CD8-positive, alpha-beta memory T cell (primary cell): ENCODE data around the gene KDM4D. TPM values are rescaled to one million over a fixed set of nuclear protein-coding genes. Genes with fewer than 3 reads are reported as not detected.

Experiments
- CTCF ChIA-PET: fragments of 350-600 bp; sonication (Branson Sonifier 250); formaldehyde crosslinking; loops from one replicate; lab custom pipeline; 2021; ENCODE audit warnings: antibody characterized with exemption; lab: Charles Lee
- POLR2A ChIA-PET: fragments of 350-600 bp; sonication (Branson Sonifier 250); formaldehyde crosslinking; loops from one replicate; lab custom pipeline; 2021; ENCODE audit warnings: antibody characterized with exemption; lab: Charles Lee
- DNase-seq, 5 donors: peaks; one replicate each; pipeline versions ENCODE4 v3.0.0 to v3.0.0-alpha.2; 2020 to 2022; ENCODE audit warnings: mixed read lengths in 1 of 5
- H3K27ac ChIP-seq: one replicate; pipeline ENCODE4 v1.7.0; 2013; ENCODE audit warnings: low read depth, mild to moderate bottlenecking, low read length, moderate library complexity
- H3K27me3 ChIP-seq: 2 replicates; pipeline ENCODE4 v1.7.0; 2013; ENCODE audit warnings: low read length, mild to moderate bottlenecking; ENCODE audit not compliant: insufficient read depth, poor library complexity, severe bottlenecking
- H3K36me3 ChIP-seq: 2 replicates; pipeline ENCODE4 v1.7.0; 2013; ENCODE audit warnings: mild to moderate bottlenecking, low read length, moderate library complexity; ENCODE audit not compliant: insufficient read depth
- H3K4me1 ChIP-seq: 2 replicates; pipeline ENCODE4 v1.7.0; 2013; ENCODE audit warnings: mild to moderate bottlenecking, low read length, moderate library complexity; ENCODE audit not compliant: insufficient read depth
- H3K4me3 ChIP-seq: 2 replicates; pipeline ENCODE4 v1.7.0; 2013; ENCODE audit warnings: mild to moderate bottlenecking, low read length
- H3K9me3 ChIP-seq: 2 replicates; pipeline ENCODE4 v1.7.0; 2013; ENCODE audit warnings: mild to moderate bottlenecking, low read length
- H3K27ac Mint-ChIP-seq, 8 donors: one replicate each; pipeline ENCODE4 v1.8.0; 2020 to 2021; ENCODE audit warnings: mixed read lengths in 8 of 8, mild to moderate bottlenecking in 6 of 8, inconsistent platforms in 3 of 8, moderate library complexity in 3 of 8
- H3K27me3 Mint-ChIP-seq, 2 donors: one replicate each; pipeline ENCODE4 v1.8.0; 2020 to 2021; ENCODE audit warnings: mixed read lengths in 2 of 2, mild to moderate bottlenecking in 1 of 2, moderate library complexity in 1 of 2
- H3K36me3 Mint-ChIP-seq, 3 donors: one replicate each; pipeline ENCODE4 v1.8.0; 2020 to 2021; ENCODE audit warnings: mixed read lengths in 3 of 3, inconsistent platforms in 1 of 3, mild to moderate bottlenecking in 1 of 3
- H3K4me1 Mint-ChIP-seq, 3 donors: one replicate each; pipeline ENCODE4 v1.8.0; 2020 to 2021; ENCODE audit warnings: mixed read lengths in 3 of 3, inconsistent platforms in 1 of 3, mild to moderate bottlenecking in 1 of 3
- H3K4me3 Mint-ChIP-seq, 7 donors: one replicate each; pipeline ENCODE4 v1.8.0; 2020 to 2021; ENCODE audit warnings: mixed read lengths in 7 of 7, mild to moderate bottlenecking in 6 of 7, moderate library complexity in 4 of 7, inconsistent platforms in 2 of 7
- H3K9me3 Mint-ChIP-seq, 5 donors: one replicate each; pipeline ENCODE4 v1.8.0; 2020 to 2022; ENCODE audit warnings: mixed read lengths in 5 of 5, mild to moderate bottlenecking in 3 of 5, moderate library complexity in 2 of 5, inconsistent platforms in 1 of 5
- polyA plus RNA-seq: library from polyadenylated mRNA; unstranded; fragments of 300-500 nt; fragmentation: Illumina TruSeq; gene quantifications from one replicate; pipeline ENCODE4 v1.2.3, GENCODE V29; 2021
- total RNA-seq, 2 experiments: library from RNA; stranded (reverse); gene quantifications; one replicate each; pipeline ENCODE4 v1.2.3, GENCODE V29; 2021

KDM4D gene
- total and polyA plus RNA-seq, 3 experiments from 2014 or later, result 0.28 to 1.8 (median 1.6) TPM

DNA sequence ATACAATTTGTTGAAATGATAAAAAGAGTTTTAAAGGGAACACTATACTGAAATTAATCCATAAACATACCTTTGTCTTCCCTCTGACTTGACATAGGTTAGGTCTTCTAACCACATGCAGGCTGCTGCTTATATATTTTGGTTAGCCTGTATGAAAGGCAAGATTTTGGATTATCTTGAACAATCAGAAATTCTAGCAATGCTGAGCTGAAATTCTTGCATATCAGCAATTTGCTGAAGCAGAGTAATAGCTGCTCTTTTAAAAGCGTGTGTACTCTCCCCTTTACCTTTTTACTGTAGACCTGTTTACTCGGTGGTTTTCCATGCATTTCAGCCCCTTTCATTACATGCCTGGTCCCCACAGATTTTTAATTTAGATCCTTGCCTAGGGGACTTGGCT lies 34.2 kb upstream of the KDM4D start:
- H3K9me3 Mint-ChIP-seq, result peaks cover 0 to 4% (median 0%) of the 10 kb centered on the region in 5 donors
- no peaks in the 10 kb centered on the region for H3K9me3 ChIP-seq
- H3K27me3 Mint-ChIP-seq, result peaks cover 13 to 18% of the 10 kb centered on the region in 2 donors
- peaks cover 0 to 2% (median 0%) of the 10 kb centered on the region in 3 donors for H3K36me3 Mint-ChIP-seq
- H3K36me3 ChIP-seq, result no peaks in the 10 kb centered on the region
- POLR2A ChIA-PET, result no interaction called here
- H3K4me3 ChIP-seq, result no peak overlapping the region
- no peak for DNase-seq
- no peak overlapping the region for H3K4me3 Mint-ChIP-seq
- peaks cover 15% of the 10 kb centered on the region for H3K4me1 ChIP-seq
- H3K27me3 ChIP-seq, result no peaks in the 10 kb centered on the region
- H3K27ac ChIP-seq, result no peak overlapping the region
- H3K4me1 Mint-ChIP-seq, result peaks cover 9 to 14% (median 14%) of the 10 kb centered on the region in 3 donors
- no peak overlapping the region for H3K27ac Mint-ChIP-seq
- CTCF ChIA-PET, result no interaction called here

- Mint-ChIP-seq H3K36me3 (no peaks in the 10 kb centered on the region), H3K27me3 (peaks cover 16 to 18% of the 10 kb centered on the region in 2 donors), H3K9me3 (peaks cover 0 to 4% (median 0%) of the 10 kb centered on the region in 5 donors), H3K4me1 (no peaks in the 10 kb centered on the region), H3K27ac (peak overlapping the region in 1 of 8 donors; percentile 6), H3K4me3 (no peak overlapping the region)
- Histone ChIP-seq H3K36me3 (no peaks in the 10 kb centered on the region), H3K9me3 (no peaks in the 10 kb centered on the region), H3K27me3 (no peaks in the 10 kb centered on the region), H3K4me1 (no peaks in the 10 kb centered on the region), H3K27ac (no peak overlapping the region), H3K4me3 (no peak overlapping the region)
- ChIA-PET POLR2A (no interaction called here), CTCF (no interaction called here)
- no peak for DNase-seq
Observed at GRCh38 chr11:94941131-94941530, 32.4 kb upstream of the KDM4D start.

DNA sequence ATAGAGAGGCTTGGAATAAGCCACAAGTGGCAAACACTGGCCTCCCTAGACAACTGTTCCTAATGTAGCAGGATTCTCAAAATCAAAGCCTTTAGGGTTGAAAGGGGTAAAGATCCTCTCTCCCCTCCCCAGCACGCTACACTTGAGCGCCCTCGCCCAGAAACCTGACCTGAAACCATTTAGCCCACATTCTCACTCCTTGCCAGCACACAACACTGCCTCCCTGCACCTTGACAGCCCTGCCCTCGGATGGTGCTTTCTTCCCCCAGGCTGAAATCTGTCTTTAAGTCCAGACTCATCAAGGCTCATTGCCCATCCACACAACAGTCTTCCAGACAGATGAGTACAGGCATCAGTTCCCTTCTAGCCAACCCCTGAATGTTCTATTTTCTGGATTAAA lies 26.7 kb upstream of the KDM4D start:
- POLR2A ChIA-PET, result no interaction called here
- no peak for DNase-seq
- CTCF ChIA-PET, result no interaction called here

GRCh38 chr11:94948070-94948617 lies 25.4 kb upstream of the KDM4D start:
- H3K27me3 ChIP-seq, result no peaks in the 10 kb centered on the region
- Mint-ChIP-seq H3K4me3 (no peak overlapping the region), H3K27ac (no peak overlapping the region), H3K9me3 (peaks cover 0 to 7% (median 4%) of the 10 kb centered on the region in 5 donors), H3K36me3 (peaks cover 0 to 11% (median 1%) of the 10 kb centered on the region in 3 donors), H3K4me1 (no peaks in the 10 kb centered on the region), H3K27me3 (peaks cover 11% of the 10 kb centered on the region in 2 donors)
- ChIA-PET CTCF (no interaction called here), POLR2A (no interaction called here)
- no peaks in the 10 kb centered on the region for H3K9me3 ChIP-seq
- no peaks in the 10 kb centered on the region for H3K4me1 ChIP-seq
- H3K27ac ChIP-seq, result no peak overlapping the region
- no peaks in the 10 kb centered on the region for H3K36me3 ChIP-seq
- no peak overlapping the region for H3K4me3 ChIP-seq
- no peak for DNase-seq

More for the DNA sequence above, 26.7 kb upstream of the KDM4D start:
- Mint-ChIP-seq H3K4me1 (no peaks in the 10 kb centered on the region), H3K4me3 (no peak overlapping the region), H3K27me3 (peaks cover 11 to 15% of the 10 kb centered on the region in 2 donors), H3K27ac (no peak overlapping the region), H3K36me3 (peaks cover 0 to 11% (median 1%) of the 10 kb centered on the region in 3 donors), H3K9me3 (peaks cover 0 to 7% (median 4%) of the 10 kb centered on the region in 5 donors)
- no peaks in the 10 kb centered on the region for H3K36me3 ChIP-seq
- H3K9me3 ChIP-seq, result no peaks in the 10 kb centered on the region
- H3K4me1 ChIP-seq, result no peaks in the 10 kb centered on the region
- H3K27me3 ChIP-seq, result no peaks in the 10 kb centered on the region
- H3K4me3 ChIP-seq, result no peak overlapping the region
- H3K27ac ChIP-seq, result no peak overlapping the region

GRCh38 chr11:94954753-94955152 lies 18.8 kb upstream of the KDM4D start:
- H3K9me3 ChIP-seq, result no peaks in the 10 kb centered on the region
- H3K4me3 Mint-ChIP-seq, result no peak overlapping the region
- ChIA-PET CTCF (no interaction called here), POLR2A (no interaction called here)
- H3K4me1 ChIP-seq, result peaks cover 5% of the 10 kb centered on the region
- H3K36me3 ChIP-seq, result peaks cover 3% of the 10 kb centered on the region
- no peak for DNase-seq
- H3K9me3 Mint-ChIP-seq, result peaks cover 0 to 6% (median 0%) of the 10 kb centered on the region in 5 donors
- no peaks in the 10 kb centered on the region for H3K4me1 Mint-ChIP-seq
- no peak overlapping the region for H3K27ac ChIP-seq
- H3K27ac Mint-ChIP-seq, result no peak overlapping the region
- H3K27me3 ChIP-seq, result no peaks in the 10 kb centered on the region
- H3K27me3 Mint-ChIP-seq, result peaks cover 2 to 3% of the 10 kb centered on the region in 2 donors
- H3K36me3 Mint-ChIP-seq, result peaks cover 2 to 15% (median 5%) of the 10 kb centered on the region in 3 donors
- H3K4me3 ChIP-seq, result no peak overlapping the region

DNA sequence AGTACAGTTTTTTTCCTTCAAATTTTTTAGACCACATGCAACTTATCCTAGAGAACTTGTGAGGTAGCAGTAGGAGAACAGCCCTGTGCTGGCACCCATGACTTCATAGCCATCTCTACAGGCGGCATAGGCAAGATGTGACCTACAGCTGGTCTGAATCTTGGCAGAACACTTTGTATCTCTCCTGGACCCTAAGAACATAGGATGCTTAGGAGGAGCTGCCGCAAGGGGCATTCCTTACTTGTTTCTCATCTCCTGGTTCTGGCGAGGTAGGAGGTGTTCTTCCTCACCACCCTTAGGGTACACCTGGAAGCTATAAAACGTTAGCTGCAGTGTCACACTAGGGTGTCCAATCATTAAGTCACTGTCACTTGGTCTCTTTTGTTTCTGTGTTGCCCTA lies 16.5 kb upstream of the KDM4D start:
- DNase-seq, result no peak
- no peak overlapping the region for H3K27ac ChIP-seq
- H3K36me3 ChIP-seq, result peaks cover 8% of the 10 kb centered on the region
- Mint-ChIP-seq H3K27me3 (no peaks in the 10 kb centered on the region), H3K36me3 (peaks cover 0 to 33% (median 4%) of the 10 kb centered on the region in 3 donors), H3K27ac (peak overlapping the region in 2 of 8 donors; percentile 23 to 61), H3K4me1 (no peaks in the 10 kb centered on the region), H3K4me3 (no peak overlapping the region), H3K9me3 (no peaks in the 10 kb centered on the region)
- H3K4me1 ChIP-seq, result peaks cover 5% of the 10 kb centered on the region
- CTCF ChIA-PET, result no interaction called here
- POLR2A ChIA-PET, result no interaction called here
- no peaks in the 10 kb centered on the region for H3K27me3 ChIP-seq
- no peaks in the 10 kb centered on the region for H3K9me3 ChIP-seq
- no peak overlapping the region for H3K4me3 ChIP-seq

GRCh38 chr11:94958121-94958696 lies 15.3 kb upstream of the KDM4D start:
- no peak for DNase-seq
- Mint-ChIP-seq H3K4me3 (no peak overlapping the region), H3K27ac (peak overlapping the region in 3 of 8 donors; percentile 51 to 78 (median 69)), H3K27me3 (no peaks in the 10 kb centered on the region), H3K4me1 (no peaks in the 10 kb centered on the region), H3K36me3 (peaks cover 0 to 43% (median 8%) of the 10 kb centered on the region in 3 donors), H3K9me3 (no peaks in the 10 kb centered on the region)
- no peak overlapping the region for H3K4me3 ChIP-seq
- H3K9me3 ChIP-seq, result no peaks in the 10 kb centered on the region
- peaks cover 18% of the 10 kb centered on the region for H3K36me3 ChIP-seq
- ChIA-PET CTCF (no interaction called here), POLR2A (interaction anchor here (0.7 kb wide), 1 partner anchor 460 kb away, joined by 4 read pairs; no protein-coding TSS in a partner anchor)
- no peak overlapping the region for H3K27ac ChIP-seq
- H3K4me1 ChIP-seq, result peaks cover 5% of the 10 kb centered on the region
- H3K27me3 ChIP-seq, result no peaks in the 10 kb centered on the region

- POLR2A ChIA-PET, result no interaction called here
- peaks cover 0 to 52% (median 10%) of the 10 kb centered on the region in 3 donors for H3K36me3 Mint-ChIP-seq
Observed at GRCh38 chr11:94959179-94959578, 14.3 kb upstream of the KDM4D start.

More at GRCh38 chr11:94959179-94959578, 14.3 kb upstream of the KDM4D start:
- peak overlapping the region in 1 of 7 donors; percentile 59 for H3K4me3 Mint-ChIP-seq
- H3K9me3 Mint-ChIP-seq, result no peaks in the 10 kb centered on the region
- H3K27ac ChIP-seq, result no peak overlapping the region
- H3K9me3 ChIP-seq, result no peaks in the 10 kb centered on the region
- peak overlapping the region in 2 of 8 donors; percentile 37 to 60 for H3K27ac Mint-ChIP-seq
- peaks cover 5% of the 10 kb centered on the region for H3K4me1 ChIP-seq
- H3K4me1 Mint-ChIP-seq, result no peaks in the 10 kb centered on the region
- CTCF ChIA-PET, result no interaction called here
- H3K4me3 ChIP-seq, result no peak overlapping the region
- DNase-seq, result no peak
- H3K36me3 ChIP-seq, result peaks cover 27% of the 10 kb centered on the region
- no peaks in the 10 kb centered on the region for H3K27me3 Mint-ChIP-seq
- H3K27me3 ChIP-seq, result no peaks in the 10 kb centered on the region
